ENCODE measurements around the gene WDR88.
"Not testable (repeated sequence)": the region's sequence is repeated elsewhere in the genome, so short reads cannot be mapped to it uniquely, and the experiment has no call there.

The WDR88 gene

GRCh38 chr19:33211794-33212435 is 80.0 kb downstream of the WDR88 start:
- no peak for DNase-seq (ENCODE audit: low spot score)

DNA sequence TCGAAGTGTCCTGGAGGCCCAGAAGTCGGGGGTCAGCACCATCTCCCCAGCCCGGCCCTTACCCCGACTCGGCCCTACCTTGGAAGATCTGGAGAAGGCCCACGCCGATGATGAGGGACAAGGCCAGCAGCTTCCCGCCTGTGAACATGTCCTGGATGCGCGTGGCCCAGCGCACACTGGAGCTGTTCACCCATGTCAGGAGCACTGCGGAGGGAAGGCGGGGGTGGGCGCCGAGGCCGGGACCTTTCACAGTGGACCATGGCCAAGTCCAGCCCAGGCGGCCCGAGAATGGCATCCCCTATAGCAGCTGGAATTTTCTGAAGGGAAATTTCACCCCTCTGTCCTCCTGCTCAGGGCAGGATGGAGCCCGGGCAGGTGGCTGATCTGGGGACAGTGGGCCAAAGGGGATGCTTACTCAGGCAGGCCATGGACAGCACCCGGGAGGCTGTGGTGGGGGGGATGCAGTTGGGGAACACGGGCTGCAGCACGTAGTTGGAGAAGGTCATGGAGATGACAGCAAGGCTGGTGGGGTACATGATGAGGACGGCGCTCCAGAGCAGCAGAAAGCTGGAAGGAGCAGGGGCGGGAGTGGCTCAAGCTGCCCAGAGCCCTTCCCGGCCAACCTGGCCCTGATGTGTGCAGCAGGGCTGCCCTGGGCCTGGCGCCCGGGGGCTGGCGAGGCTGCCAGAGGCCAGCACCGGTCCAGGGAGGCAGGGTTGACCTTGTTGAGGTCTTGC is 80.7 kb downstream of the WDR88 start:
- no peak for DNase-seq (ENCODE audit: low spot score)

DNA sequence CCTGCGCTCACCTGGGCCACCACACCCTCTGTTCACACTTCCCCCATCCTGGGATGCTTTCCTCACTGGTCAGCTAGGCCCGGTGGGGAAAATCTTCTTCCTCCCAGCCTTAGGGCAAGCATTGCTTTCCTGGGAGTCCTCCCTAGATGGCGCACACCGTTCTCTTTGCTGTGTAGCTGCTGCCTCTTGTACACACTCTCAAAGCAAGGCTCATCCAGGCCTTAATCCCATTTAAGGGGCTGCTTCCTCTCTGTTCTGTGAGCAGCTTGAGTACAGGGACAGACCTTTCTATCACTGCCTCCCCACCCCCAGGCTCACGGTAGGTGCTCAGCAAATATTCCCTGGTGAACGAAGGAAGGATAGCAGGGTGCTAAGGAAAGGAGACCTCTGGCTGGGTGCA is 82.7 kb downstream of the WDR88 start:
- no peak for DNase-seq (ENCODE audit: low spot score)

DNA sequence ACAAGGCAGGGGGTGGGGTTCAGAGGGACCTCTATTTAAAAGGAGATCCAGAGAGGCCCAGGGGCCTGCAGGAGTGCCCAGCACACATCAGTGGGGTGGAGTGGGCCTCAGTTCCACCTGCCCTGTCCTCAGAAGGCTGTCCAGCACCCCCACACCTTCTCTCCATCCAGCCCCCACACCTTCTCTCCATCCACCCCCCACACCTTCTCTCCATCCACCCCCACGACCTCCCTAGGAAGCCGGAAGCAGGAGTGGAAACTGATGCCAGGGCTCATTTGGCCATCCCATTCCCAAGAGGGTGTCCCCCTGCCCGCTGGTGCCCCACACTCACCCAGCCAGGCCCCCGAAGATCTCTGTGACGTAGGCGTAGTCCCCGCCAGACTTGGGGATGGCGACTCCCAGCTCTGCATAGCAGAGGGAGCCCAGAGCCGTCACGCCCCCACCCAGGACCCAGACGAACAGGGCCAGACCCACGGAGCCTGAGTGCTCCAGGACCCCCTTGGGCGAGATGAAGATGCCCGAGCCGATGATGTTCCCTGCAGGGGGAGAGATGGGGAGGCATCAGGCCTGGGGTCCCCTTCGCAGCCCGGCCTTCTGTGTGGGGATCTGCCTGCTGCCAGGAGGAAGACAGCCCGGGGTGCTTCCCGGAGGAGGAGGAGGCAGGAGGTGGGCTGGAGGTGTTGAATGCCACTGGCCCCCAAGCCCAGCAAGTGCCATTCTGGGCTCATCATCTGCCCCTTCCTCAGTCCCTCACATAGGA is 83.7 kb downstream of the WDR88 start:
- DNase-seq (ENCODE audit: low spot score) = no peak

- DNase-seq (ENCODE audit: low spot score) = no peak
Observed at GRCh38 chr19:33216198-33216830, 84.4 kb downstream of the WDR88 start.

- no peak for DNase-seq (ENCODE audit: low spot score)
Observed at GRCh38 chr19:33217881-33218280, 86.0 kb downstream of the WDR88 start.

DNA sequence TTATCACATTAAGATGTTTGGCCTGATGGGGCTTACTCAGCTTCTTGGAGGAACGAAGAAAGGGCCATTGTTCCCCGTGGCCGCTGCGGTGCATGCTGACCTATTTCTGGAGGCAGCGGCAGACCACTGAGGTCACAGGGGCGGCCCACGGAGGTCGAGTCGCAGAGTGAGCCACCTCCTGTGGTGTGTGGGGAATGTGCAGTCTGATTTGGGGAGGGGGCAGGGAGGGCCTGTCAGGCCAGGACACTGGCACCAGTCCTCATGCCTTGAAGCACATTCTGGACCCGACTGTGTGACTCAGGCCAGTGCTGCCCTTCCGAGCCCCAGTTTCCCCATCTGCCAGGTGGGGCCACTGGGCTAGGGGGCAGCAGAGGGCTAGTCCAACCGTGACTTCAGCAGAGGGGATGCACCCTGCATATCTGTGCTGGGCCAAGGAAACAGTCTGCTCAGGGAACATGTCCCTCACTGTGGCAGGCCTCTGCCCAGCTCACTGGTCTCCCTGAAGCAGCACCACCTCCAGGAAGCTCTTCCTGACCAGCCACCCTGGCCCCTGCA is 87.4 kb downstream of the WDR88 start:
- DNase-seq (ENCODE audit: low spot score) = no peak

- no peak for DNase-seq (ENCODE audit: low spot score)
Observed at GRCh38 chr19:33220115-33220514, 88.2 kb downstream of the WDR88 start.

- no peak for DNase-seq (ENCODE audit: low spot score)
Observed at GRCh38 chr19:33220735-33221134, 88.8 kb downstream of the WDR88 start.

- DNase-seq (ENCODE audit: low spot score) = no peak
Observed at GRCh38 chr19:33221638-33222037, 89.7 kb downstream of the WDR88 start.

- not testable (repeated sequence) for DNase-seq (ENCODE audit: low spot score)
Observed at GRCh38 chr19:33222255-33222654, 90.3 kb downstream of the WDR88 start.

- no peak for DNase-seq (ENCODE audit: low spot score)
Observed at GRCh38 chr19:33224694-33225457, 93.0 kb downstream of the WDR88 start.
